H9 (cell line): ENCODE data around the gene ERC1. TPM values are rescaled to one million over a fixed set of nuclear protein-coding genes. Genes with fewer than 3 reads are reported as not detected.

Experiments used
- DNase-seq: peaks from one replicate; pipeline ENCODE4 v3.0.0-alpha.2; 2017
- H2AFZ ChIP-seq: one replicate; pipeline ENCODE4 v1.6.1; 2013; ENCODE audit warnings: mild to moderate bottlenecking, low read length, control low read depth, moderate library complexity
- H2AK5ac ChIP-seq: 2 replicates; pipeline ENCODE4 v1.6.1; 2013; ENCODE audit warnings: low read length, control low read depth, mixed read lengths; ENCODE audit not compliant: insufficient read length
- H2BK120ac ChIP-seq: one replicate; pipeline ENCODE4 v1.6.1; 2013; ENCODE audit warnings: low read depth, mild to moderate bottlenecking, low read length, control low read depth, inconsistent platforms; ENCODE audit not compliant: poor library complexity, severe bottlenecking
- H2BK12ac ChIP-seq: 2 replicates; pipeline ENCODE4 v1.6.1; 2013; ENCODE audit warnings: low read length, control low read depth, mixed read lengths, low read depth; ENCODE audit not compliant: insufficient read length
- H2BK15ac ChIP-seq: 2 replicates; pipeline ENCODE4 v1.6.1; 2013; ENCODE audit warnings: low read depth, low read length, control low read depth
- H2BK20ac ChIP-seq: one replicate; pipeline ENCODE4 v1.6.1; 2013; ENCODE audit warnings: low read depth, mild to moderate bottlenecking, low read length, control low read depth, inconsistent platforms; ENCODE audit not compliant: poor library complexity, severe bottlenecking
- H2BK5ac ChIP-seq: 2 replicates; pipeline ENCODE4 v1.6.1; 2013; ENCODE audit warnings: low read length, control low read depth, mixed read lengths; ENCODE audit not compliant: insufficient read length
- H3K14ac ChIP-seq: 2 replicates; pipeline ENCODE4 v1.6.1; 2013; ENCODE audit warnings: low read length, control low read depth; ENCODE audit not compliant: insufficient read depth
- H3K18ac ChIP-seq: 2 replicates; pipeline ENCODE4 v1.6.1; 2013; ENCODE audit warnings: low read depth, mild to moderate bottlenecking, mixed read lengths, low read length, control low read depth; ENCODE audit not compliant: insufficient read length
- H3K23ac ChIP-seq: 2 replicates; pipeline ENCODE4 v1.6.1; 2013; ENCODE audit warnings: low read length, control low read depth, mixed read lengths, low read depth; ENCODE audit not compliant: insufficient read length
- H3K23me2 ChIP-seq: 2 replicates; pipeline ENCODE4 v1.6.1; 2013; ENCODE audit warnings: low read depth, mild to moderate bottlenecking, mixed read lengths, low read length, control low read depth; ENCODE audit not compliant: insufficient read length, poor library complexity, severe bottlenecking
- H3K27ac ChIP-seq: 2 replicates; pipeline ENCODE4 v1.5.1; 2013; ENCODE audit warnings: low read length, control low read depth, mixed read lengths, low read depth; ENCODE audit not compliant: insufficient read length
- H3K27me3 ChIP-seq: 2 replicates; pipeline ENCODE4 v1.6.1; 2013; ENCODE audit warnings: low read length, control low read depth, inconsistent platforms; ENCODE audit not compliant: insufficient read depth
- H3K4ac ChIP-seq: 2 replicates; pipeline ENCODE4 v1.6.1; 2013; ENCODE audit warnings: low read depth, mild to moderate bottlenecking, control low read depth, inconsistent platforms, low read length, moderate library complexity
- H3K4me1 ChIP-seq: 2 replicates; pipeline ENCODE4 v1.6.1; 2013; ENCODE audit warnings: low read length, control low read depth, inconsistent platforms; ENCODE audit not compliant: insufficient read depth
- H3K4me2 ChIP-seq: 2 replicates; pipeline ENCODE4 v1.6.1; 2013; ENCODE audit warnings: low read length, control low read depth, mixed read lengths; ENCODE audit not compliant: insufficient read length, insufficient read depth
- H3K56ac ChIP-seq: 2 replicates; pipeline ENCODE4 v1.6.1; 2013; ENCODE audit warnings: low read depth, mild to moderate bottlenecking, mixed read lengths, low read length, control low read depth; ENCODE audit not compliant: insufficient read length
- H3K79me1 ChIP-seq: 2 replicates; pipeline ENCODE4 v1.6.1; 2013; ENCODE audit warnings: low read depth, mild to moderate bottlenecking, moderate library complexity, low read length, control low read depth, inconsistent platforms; ENCODE audit not compliant: insufficient read depth, poor library complexity, severe bottlenecking
- H3K79me2 ChIP-seq: 2 replicates; pipeline ENCODE4 v1.6.1; 2013; ENCODE audit warnings: low read length, control low read depth, inconsistent platforms; ENCODE audit not compliant: insufficient read depth
- H3K9ac ChIP-seq: 2 replicates; pipeline ENCODE4 v1.6.1; 2013; ENCODE audit warnings: low read length, control low read depth, mixed read lengths; ENCODE audit not compliant: insufficient read length; ENCODE audit errors: extremely low read depth
- H3K9me3 ChIP-seq: one replicate; pipeline ENCODE4 v1.6.1; 2013; ENCODE audit warnings: low read depth, low read length, inconsistent platforms; ENCODE audit not compliant: control insufficient read depth
- H3T11ph ChIP-seq: one replicate; pipeline ENCODE4 v1.6.1; 2013; ENCODE audit warnings: mild to moderate bottlenecking, low read length, control low read depth, inconsistent platforms
- H4K20me1 ChIP-seq: one replicate; pipeline ENCODE4 v1.6.1; 2013; ENCODE audit not compliant: control insufficient read depth, insufficient read length, insufficient read depth
- H4K5ac ChIP-seq: 2 replicates; pipeline ENCODE4 v1.6.1; 2013; ENCODE audit warnings: low read depth, mild to moderate bottlenecking, mixed read lengths, low read length, control low read depth; ENCODE audit not compliant: insufficient read length
- H4K8ac ChIP-seq: replicated peaks from 2 replicates; pipeline ENCODE4 v1.6.1; 2013; ENCODE audit warnings: low read length, control low read depth, mixed read lengths, low read depth; ENCODE audit not compliant: insufficient read length
- H4K91ac ChIP-seq: 2 replicates; pipeline ENCODE4 v1.6.1; 2013; ENCODE audit warnings: low read depth, mild to moderate bottlenecking, moderate library complexity, mixed read lengths, low read length, control low read depth; ENCODE audit not compliant: insufficient read length
- H3K27ac Mint-ChIP-seq, 3 experiments: 2 replicates in 2 of 3; 3 replicates in 1 of 3; pipeline ENCODE4 v1.8.0; 2020 to 2021; ENCODE audit warnings: mixed read lengths in 3 of 3, mild to moderate bottlenecking in 1 of 3, moderate library complexity in 1 of 3
- H3K27me3 Mint-ChIP-seq: 2 replicates; pipeline ENCODE4 v1.8.0; 2021; ENCODE audit warnings: low read depth, mild to moderate bottlenecking, moderate library complexity, mixed read lengths
- H3K36me3 Mint-ChIP-seq, 3 experiments: 2 replicates in 2 of 3; 3 replicates in 1 of 3; pipeline ENCODE4 v1.8.0; 2020 to 2021; ENCODE audit warnings: low read depth in 3 of 3, mixed read lengths in 3 of 3; ENCODE audit not compliant: insufficient read depth in 1 of 3
- H3K4me1 Mint-ChIP-seq, 2 experiments: 2 replicates each; pipeline ENCODE4 v1.8.0; 2020; ENCODE audit warnings: mixed read lengths in 2 of 2
- H3K4me3 Mint-ChIP-seq, 2 experiments: 2 replicates in 1 of 2; 3 replicates in 1 of 2; pipeline ENCODE4 v1.8.0; 2020 to 2021; ENCODE audit warnings: mild to moderate bottlenecking in 2 of 2, mixed read lengths in 2 of 2, moderate library complexity in 1 of 2
- H3K9me3 Mint-ChIP-seq, 2 experiments: 2 replicates in 1 of 2; 3 replicates in 1 of 2; pipeline ENCODE4 v1.8.0; 2020; ENCODE audit warnings: mild to moderate bottlenecking in 2 of 2, mixed read lengths in 2 of 2, moderate library complexity in 1 of 2
- WGBS: extraction: QIAGEN DNeasy Blood & Tissue Kit; methylation state at CpG from one replicate; pipeline ENCODE4 v1.1.7; 2013; ENCODE audit warnings: missing lambda C conversion rate, low lambda C conversion rate, mixed read lengths; ENCODE audit not compliant: insufficient read length; ENCODE audit errors: extremely low coverage; 5-methylcytosine and 5-hydroxymethylcytosine counted together
- total RNA-seq: library from RNA; stranded (reverse); gene quantifications from 2 replicates; pipeline ENCODE4 v1.2.1, GENCODE V29; 2021
- TF ChIP-seq, protein P1 (sequence below): fragments of 200-600 bp; sonication (generic); conservative IDR thresholded peaks from 3 replicates; pipeline ENCODE4 v1.8.0; 2021; ENCODE audit warnings: antibody characterized with exemption, mild to moderate bottlenecking

ERC1 gene
- total RNA-seq, 1 experiment from 2014 or later: 51.2 TPM

DNA sequence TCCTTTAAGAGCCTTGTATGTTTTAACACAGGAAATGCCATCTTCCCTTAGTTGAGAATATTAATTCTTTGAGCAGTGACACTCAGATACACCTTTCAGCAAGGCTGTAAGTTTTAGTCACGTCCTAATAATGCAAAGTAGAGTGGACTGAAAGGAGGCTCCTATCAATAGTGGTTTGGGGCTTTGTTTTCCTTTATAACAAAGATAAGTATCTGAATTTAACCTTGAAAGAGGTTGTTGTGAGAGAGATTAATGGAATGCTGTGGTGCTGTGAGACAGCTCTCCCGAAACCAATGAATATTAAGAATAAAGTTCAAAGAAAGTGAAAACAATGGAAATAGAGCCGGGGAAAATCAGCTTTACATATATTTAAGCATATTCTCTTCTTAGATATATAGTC lies 259.6 kb downstream of the ERC1 start:
- Histone ChIP-seq H2AK5ac (no peak overlapping the region), H3K23me2 (no peaks in the 10 kb centered on the region), H4K91ac (no peak overlapping the region), H3K23ac (no peak overlapping the region), H4K5ac (no peak overlapping the region), H2BK5ac (no peak overlapping the region), H2BK12ac (no peak overlapping the region), H3K14ac (no peak overlapping the region), H3K18ac (no peak overlapping the region), H3K79me2 (no peaks in the 10 kb centered on the region), H3K4me2 (no peak overlapping the region), H2BK120ac (no peak overlapping the region), H3T11ph (no peak overlapping the region), H3K56ac (no peak overlapping the region), H3K79me1 (no peaks in the 10 kb centered on the region), H3K27ac (no peak overlapping the region), H3K27me3 (no peaks in the 10 kb centered on the region), H3K4me1 (no peaks in the 10 kb centered on the region), H2AFZ (no peak overlapping the region), H3K4ac (no peak overlapping the region), H2BK20ac (no peak overlapping the region), H3K9ac (no peak overlapping the region), H3K9me3 (no peaks in the 10 kb centered on the region), H4K20me1 (no peaks in the 10 kb centered on the region), H4K8ac (no peak overlapping the region), H2BK15ac (no peak overlapping the region)
- TF ChIP-seq, protein P1, sequence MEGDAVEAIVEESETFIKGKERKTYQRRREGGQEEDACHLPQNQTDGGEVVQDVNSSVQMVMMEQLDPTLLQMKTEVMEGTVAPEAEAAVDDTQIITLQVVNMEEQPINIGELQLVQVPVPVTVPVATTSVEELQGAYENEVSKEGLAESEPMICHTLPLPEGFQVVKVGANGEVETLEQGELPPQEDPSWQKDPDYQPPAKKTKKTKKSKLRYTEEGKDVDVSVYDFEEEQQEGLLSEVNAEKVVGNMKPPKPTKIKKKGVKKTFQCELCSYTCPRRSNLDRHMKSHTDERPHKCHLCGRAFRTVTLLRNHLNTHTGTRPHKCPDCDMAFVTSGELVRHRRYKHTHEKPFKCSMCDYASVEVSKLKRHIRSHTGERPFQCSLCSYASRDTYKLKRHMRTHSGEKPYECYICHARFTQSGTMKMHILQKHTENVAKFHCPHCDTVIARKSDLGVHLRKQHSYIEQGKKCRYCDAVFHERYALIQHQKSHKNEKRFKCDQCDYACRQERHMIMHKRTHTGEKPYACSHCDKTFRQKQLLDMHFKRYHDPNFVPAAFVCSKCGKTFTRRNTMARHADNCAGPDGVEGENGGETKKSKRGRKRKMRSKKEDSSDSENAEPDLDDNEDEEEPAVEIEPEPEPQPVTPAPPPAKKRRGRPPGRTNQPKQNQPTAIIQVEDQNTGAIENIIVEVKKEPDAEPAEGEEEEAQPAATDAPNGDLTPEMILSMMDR: no peak
- Mint-ChIP-seq H3K9me3 (peaks cover 0 to 3% of the 10 kb centered on the region in 2 experiments; a peak in 1 of 5 replicates), H3K27ac (peak overlapping the region in 1 of 3 experiments; percentile 58; a peak in 3 of 7 replicates), H3K36me3 (peaks cover 0 to 4% (median 0%) of the 10 kb centered on the region in 3 experiments; a peak in 2 of 7 replicates), H3K27me3 (no peaks in the 10 kb centered on the region), H3K4me3 (no peak overlapping the region), H3K4me1 (peaks cover 13 to 16% of the 10 kb centered on the region in 2 experiments)
- WGBS: no CpG with 5 or more reads among the region's 3 CpGs
- DNase-seq: no peak
